Measurements from ENCODE around the gene RIC1. TPM values are rescaled to one million over a fixed set of nuclear protein-coding genes. Genes with fewer than 3 reads are reported as not detected.
A peak's percentile ranks its signal among the peaks of the same experiment; 100 is the strongest.
"Not testable (repeated sequence)": the region's sequence is repeated elsewhere in the genome, so short reads cannot be mapped to it uniquely, and the experiment has no call there.

Gene RIC1
- total RNA-seq, 1 experiment from 2014 or later, result 14.7 TPM

GRCh38 chr9:5793812-5794211 is 164.9 kb downstream of the RIC1 start:
- DNase-seq (ENCODE audit: low read depth, low spot score), result no peak
- in situ Hi-C loops (cut with HindIII; ENCODE audit: low pct_unique_long_range_greater_than_20kb, low sequenced_read_pairs), result no loop called here

DNA sequence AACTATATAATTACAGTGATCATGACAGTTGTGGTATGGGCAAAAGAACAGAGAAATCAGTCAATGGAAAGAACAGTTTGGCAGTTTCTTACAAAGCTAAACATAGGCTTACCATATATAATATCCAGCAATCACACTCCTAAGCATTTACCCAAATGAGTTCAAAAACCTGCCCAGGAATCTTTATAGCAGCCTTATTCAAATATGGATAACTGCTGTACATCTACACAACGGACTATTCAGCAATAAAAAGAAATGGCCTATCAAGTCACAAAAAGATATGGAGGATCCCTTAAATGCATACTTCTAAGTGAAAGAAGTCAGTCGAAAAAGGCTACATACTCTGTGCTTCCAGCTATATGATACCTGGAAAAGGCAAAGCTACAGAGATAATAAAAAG is 167.4 kb downstream of the RIC1 start:
- no peak for DNase-seq (ENCODE audit: low read depth, low spot score)
- in situ Hi-C loops (cut with HindIII; ENCODE audit: low pct_unique_long_range_greater_than_20kb, low sequenced_read_pairs), result no loop called here

DNA sequence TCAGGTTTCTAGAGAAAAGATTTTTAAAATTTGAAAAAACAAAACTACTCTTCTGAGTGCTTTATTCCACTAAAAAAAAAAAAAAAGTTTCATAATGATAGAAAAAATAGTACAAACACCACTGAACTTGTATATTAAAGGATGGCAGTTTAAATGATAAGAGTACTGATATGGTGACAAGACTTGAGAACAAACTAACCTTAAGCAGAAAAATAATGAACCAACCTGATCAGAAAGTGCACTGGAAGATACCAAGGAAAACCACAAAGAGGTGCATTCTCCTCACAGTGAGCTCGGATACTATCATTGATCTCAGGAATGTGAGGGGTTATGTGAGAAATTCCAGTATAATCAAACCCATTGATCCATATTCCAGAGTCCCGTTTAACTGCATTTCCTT is 169.7 kb downstream of the RIC1 start:
- in situ Hi-C loops (cut with HindIII; ENCODE audit: low pct_unique_long_range_greater_than_20kb, low sequenced_read_pairs), result no loop called here
- DNase-seq (ENCODE audit: low read depth, low spot score), result no peak

DNA sequence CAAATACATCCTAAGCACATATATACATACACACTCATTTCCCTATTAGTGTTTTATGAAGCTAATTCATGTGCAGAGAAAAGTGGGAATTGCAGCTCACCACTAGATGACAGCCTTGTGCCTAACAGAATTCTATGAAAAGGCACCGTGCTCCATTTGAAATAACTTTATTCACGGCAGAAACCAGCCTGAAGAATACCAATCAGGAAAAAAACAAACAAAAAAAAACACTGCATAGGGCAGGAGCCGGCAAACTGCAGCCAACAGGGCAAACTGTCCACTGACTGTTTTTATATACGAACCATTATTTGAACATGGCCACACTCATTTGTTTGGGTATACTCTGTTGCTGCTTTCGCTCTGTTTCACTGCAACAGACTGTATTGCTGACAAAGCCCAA is 170.4 kb downstream of the RIC1 start:
- peak; percentile 59 for DNase-seq (ENCODE audit: low read depth, low spot score)
- in situ Hi-C loops (cut with HindIII; ENCODE audit: low pct_unique_long_range_greater_than_20kb, low sequenced_read_pairs), result no loop called here

DNA sequence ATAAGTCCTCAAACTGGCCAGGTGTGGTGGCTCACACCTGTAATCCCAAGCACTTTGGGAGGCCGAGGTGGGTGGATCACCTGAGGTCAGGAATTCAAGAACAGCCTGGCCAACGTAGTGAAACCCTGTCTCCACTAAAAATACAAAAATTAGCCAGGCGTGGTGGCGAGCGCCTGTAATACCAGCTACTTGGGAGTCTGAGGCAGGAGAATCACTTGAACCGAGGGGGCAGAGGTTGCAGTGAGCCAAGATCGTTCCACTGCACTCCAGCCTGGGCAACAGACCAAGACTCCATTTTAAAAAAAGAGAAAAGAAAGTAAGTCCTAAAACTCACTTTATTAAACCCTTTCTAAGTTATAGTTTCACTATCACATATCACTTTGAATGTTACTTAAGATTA is 171.5 kb downstream of the RIC1 start:
- in situ Hi-C loops (cut with HindIII; ENCODE audit: low pct_unique_long_range_greater_than_20kb, low sequenced_read_pairs); DNase-seq (ENCODE audit: low read depth, low spot score): not testable (repeated sequence)

DNA sequence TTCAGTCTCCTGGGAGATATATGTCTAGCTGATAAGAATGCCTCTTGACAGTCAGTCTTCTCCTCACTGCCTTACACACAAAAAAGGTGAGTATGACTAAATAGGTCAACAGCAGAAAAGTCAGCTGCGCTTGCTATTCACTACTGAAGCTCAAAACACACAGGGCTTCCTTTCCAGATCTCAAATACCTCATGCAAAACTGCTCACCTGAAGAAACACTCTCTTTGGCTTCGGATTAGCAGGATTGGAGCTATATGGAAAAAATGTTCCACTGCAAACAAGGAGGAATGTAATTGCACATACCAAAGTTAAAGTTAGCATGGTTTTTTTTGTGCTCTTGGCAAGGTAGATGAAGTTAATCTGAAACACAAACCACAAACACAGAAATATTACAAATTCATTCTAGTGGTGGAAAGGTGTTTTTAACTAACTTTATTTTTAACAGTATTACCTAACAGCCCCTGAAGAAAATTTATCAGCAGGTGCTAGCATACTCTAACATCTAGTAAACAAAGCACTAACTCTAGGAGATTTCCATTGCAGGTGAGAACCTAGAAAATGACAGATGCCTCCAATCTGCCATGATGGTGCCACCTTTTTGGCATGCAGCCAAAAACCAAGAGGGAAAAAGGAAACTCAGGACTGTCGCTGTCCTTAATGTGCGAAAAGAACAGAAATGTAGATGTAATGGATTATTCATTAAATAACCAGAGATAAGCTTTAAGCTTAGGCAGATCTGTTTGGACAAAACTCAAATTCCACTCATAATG is 172.2 kb downstream of the RIC1 start:
- in situ Hi-C loops (cut with HindIII; ENCODE audit: low pct_unique_long_range_greater_than_20kb, low sequenced_read_pairs), result no loop called here
- DNase-seq (ENCODE audit: low read depth, low spot score), result no peak

DNA sequence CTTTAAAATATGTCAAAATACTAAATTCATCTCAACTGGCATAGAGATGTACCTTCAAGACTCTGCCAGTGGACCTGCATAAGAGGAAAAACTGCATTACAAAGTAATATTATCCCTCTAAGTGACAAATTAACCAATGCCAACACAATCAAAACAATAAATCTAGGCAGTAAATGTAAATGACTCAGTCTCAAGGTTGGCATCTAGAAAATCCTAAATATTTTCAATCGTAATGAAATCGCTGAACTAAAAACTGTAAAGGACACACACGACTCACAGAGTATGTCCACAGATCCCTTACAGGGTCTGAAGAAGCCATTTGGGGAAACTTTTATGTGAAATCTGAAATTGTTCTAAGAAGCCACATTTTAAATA is 172.8 kb downstream of the RIC1 start:
- in situ Hi-C loops (cut with HindIII; ENCODE audit: low pct_unique_long_range_greater_than_20kb, low sequenced_read_pairs), result no loop called here
- DNase-seq (ENCODE audit: low read depth, low spot score), result no peak

- in situ Hi-C loops (cut with HindIII; ENCODE audit: low pct_unique_long_range_greater_than_20kb, low sequenced_read_pairs), result no loop called here
Measured at GRCh38 chr9:5805478-5805877, 176.6 kb downstream of the RIC1 start.

DNA sequence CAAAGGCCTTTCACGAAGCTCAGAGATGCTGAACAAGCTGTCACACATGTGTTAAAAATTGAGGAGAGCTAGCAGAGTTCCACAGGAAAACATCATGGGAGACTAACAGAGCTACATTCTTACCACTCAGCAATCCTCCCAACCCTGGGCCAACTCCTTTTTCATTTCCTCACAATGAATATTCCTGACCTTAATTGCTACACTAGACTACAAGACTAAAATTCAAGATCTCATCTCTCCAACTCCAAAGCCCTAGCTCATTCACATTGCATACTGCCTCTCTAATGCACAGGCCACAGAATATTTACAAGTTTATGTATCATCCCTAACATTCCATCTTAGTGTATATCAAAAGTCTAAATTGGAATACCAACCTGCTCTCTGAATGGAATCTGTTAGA is 182.8 kb downstream of the RIC1 start:
- DNase-seq (ENCODE audit: low read depth, low spot score), result no peak

More at GRCh38 chr9:5805478-5805877, 176.6 kb downstream of the RIC1 start:
- no peak for DNase-seq (ENCODE audit: low read depth, low spot score)

DNA sequence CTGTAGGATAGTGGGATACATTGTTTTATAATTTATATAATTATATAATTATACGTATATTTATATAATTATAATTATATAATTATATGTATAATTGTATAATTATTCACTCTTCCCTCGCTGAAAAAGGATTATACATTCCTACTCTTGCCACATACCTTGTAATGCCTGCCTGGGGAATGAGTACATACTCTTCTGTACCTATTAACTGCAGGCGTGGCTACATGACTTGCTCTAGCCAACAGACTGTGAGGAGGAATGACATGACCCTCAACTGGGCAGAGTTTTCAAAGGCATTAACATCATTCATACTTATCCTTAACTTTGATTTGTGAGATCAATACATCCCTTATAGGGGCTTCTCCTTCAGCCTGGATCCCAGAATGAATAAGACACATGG is 184.9 kb downstream of the RIC1 start:
- in situ Hi-C loops (cut with HindIII; ENCODE audit: low pct_unique_long_range_greater_than_20kb, low sequenced_read_pairs), result no loop called here
- DNase-seq (ENCODE audit: low read depth, low spot score), result no peak

More for the DNA sequence above, 182.8 kb downstream of the RIC1 start:
- in situ Hi-C loops (cut with HindIII; ENCODE audit: low pct_unique_long_range_greater_than_20kb, low sequenced_read_pairs), result no loop called here

- no peak for DNase-seq (ENCODE audit: low read depth, low spot score)
- in situ Hi-C loops (cut with HindIII; ENCODE audit: low pct_unique_long_range_greater_than_20kb, low sequenced_read_pairs), result no loop called here
Measured at GRCh38 chr9:5815461-5815860, 186.6 kb downstream of the RIC1 start.

GRCh38 chr9:5817862-5818261 is 189.0 kb downstream of the RIC1 start:
- no peak for DNase-seq (ENCODE audit: low read depth, low spot score)
- in situ Hi-C loops (cut with HindIII; ENCODE audit: low pct_unique_long_range_greater_than_20kb, low sequenced_read_pairs), result no loop called here

DNA sequence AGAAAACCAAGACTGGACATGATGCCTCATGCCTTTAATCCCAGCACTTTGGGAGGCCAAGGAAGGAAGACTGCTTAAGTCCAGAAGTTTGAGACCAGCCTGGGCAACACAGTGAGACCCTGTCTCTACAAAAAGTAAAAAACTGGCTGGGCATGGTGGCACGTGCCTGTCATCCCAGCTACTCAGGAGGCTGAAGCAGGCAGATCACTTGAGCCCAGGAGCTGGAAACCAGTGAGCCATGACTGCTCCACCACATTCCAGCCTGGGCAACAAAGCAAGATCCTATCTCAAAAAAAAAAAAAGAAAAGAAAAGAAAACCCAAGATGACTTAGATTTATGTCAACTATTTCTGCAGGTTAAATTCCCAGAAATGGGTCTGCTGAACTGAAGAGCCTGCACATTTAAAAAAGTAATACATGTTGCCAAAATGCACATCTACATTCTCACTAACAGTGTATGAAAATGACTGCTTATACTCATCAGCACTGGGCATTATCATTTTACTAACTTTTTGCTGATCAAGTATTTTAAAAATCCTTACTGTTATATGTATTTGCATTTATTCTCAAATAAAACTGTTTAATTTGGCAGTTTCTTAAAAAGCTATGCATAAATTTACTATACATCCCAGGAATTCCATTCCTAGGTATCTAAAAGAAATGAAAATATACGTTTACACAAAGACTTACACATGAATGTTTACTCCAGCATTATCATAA is 189.7 kb downstream of the RIC1 start:
- in situ Hi-C loops (cut with HindIII; ENCODE audit: low pct_unique_long_range_greater_than_20kb, low sequenced_read_pairs), result no loop called here
- no peak for DNase-seq (ENCODE audit: low read depth, low spot score)

DNA sequence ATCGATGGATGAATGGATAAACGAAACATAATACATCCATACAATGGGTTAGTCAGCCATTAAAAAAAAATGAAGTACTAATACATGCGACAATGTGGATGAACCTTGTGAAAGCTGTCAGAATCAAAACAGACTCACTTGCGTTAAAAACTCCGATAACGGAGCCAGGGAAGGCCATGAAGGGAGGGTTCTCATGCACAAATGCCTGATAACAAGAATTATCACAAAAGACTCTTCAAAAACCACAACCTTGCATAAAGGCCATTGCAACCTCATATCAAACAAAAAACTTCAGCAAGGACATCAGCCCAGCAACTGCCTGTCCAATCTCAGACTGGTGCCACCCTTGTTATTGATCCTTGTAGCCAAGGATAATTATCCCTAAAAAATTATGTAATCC is 190.3 kb downstream of the RIC1 start:
- no peak for DNase-seq (ENCODE audit: low read depth, low spot score)
- in situ Hi-C loops (cut with HindIII; ENCODE audit: low pct_unique_long_range_greater_than_20kb, low sequenced_read_pairs), result no loop called here

DNA sequence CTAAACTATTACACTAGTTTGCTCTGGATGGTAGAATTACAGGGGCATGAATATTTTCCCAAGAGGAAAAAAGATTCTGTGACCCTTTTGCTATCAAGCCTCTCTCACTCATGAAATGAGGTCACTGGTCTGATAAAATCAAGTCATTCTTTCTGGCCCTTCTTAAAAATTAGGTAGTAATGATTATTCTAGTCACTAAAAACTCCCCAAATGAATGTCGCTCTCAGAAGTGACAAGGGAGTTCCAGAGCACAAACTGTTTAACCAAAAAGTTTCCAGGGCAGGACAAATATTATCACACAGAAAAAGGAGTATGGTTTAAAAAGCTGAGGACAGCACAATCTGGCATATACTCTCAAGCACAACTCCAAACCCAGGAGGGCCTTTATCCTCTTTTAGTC is 191.5 kb downstream of the RIC1 start:
- DNase-seq (ENCODE audit: low read depth, low spot score), result no peak

DNA sequence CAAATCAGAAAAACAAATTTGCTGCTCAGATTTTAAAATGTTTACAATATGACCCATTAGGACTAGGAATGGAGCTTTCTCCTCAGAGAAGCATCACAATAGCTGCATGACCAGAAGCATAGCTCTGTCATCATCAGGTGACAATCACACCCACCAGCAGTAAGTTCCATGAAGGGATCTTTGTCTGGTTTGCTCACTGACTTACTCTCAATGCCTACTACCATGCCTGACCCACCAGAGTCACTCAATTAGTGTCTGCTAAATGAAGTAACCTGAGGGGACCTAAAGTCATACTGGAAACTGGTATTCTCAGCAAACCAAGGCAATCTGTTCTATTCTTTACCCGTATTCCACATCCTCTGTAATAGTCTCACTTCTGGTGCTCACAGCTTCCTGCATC is 196.3 kb downstream of the RIC1 start:
- DNase-seq (ENCODE audit: low read depth, low spot score), result peak; percentile 50
- in situ Hi-C loops (cut with HindIII; ENCODE audit: low pct_unique_long_range_greater_than_20kb, low sequenced_read_pairs), result no loop called here

More for the DNA sequence above, 191.5 kb downstream of the RIC1 start:
- in situ Hi-C loops (cut with HindIII; ENCODE audit: low pct_unique_long_range_greater_than_20kb, low sequenced_read_pairs), result no loop called here
